Caco-2 (cell line): Measurements from ENCODE around the gene SCUBE1. TPM values are rescaled to one million over a fixed set of nuclear protein-coding genes. Genes with fewer than 3 reads are reported as not detected.

Experiments used
- BruUV-seq: library from RNA; stranded (reverse); fragments of 400-500 nt; replicated peaks from 2 replicates; lab custom pipeline; 2021; lab: Mats Ljungman, UMichigan
- CTCF ChIA-PET: fragments of 300-600 bp; sonication (Branson Sonifier 250); formaldehyde crosslinking; loops from one replicate; lab custom pipeline; 2022; ENCODE audit warnings: antibody characterized with exemption; lab: Charles Lee
- POLR2A ChIA-PET: fragments of 300-600 bp; sonication (Branson Sonifier 250); formaldehyde crosslinking; loops from one replicate; lab custom pipeline; 2022; ENCODE audit warnings: antibody characterized with exemption; lab: Charles Lee
- DNase-seq, 2 experiments: peaks; one replicate each; pipeline versions ENCODE4 v3.0.0 to v3.0.0-alpha.2; 2020 to 2022
- H3K27me3 ChIP-seq: replicated peaks from 2 replicates; pipeline ENCODE4 v1.6.0; 2011; ENCODE audit warnings: low read length; ENCODE audit not compliant: control insufficient read depth, insufficient read depth
- H3K36me3 ChIP-seq: 2 replicates; pipeline ENCODE4 v1.5.1; 2011; ENCODE audit warnings: low read length; ENCODE audit not compliant: control insufficient read depth, insufficient read depth
- H3K4me1 ChIP-seq: fragments of 250-450 bp; sonication (Bioruptor Pico); 2 replicates; pipeline ENCODE4 v1.5.1; 2020; ENCODE audit warnings: mild to moderate bottlenecking
- H3K4me3 ChIP-seq: 2 replicates; pipeline ENCODE4 v1.5.1; 2011; ENCODE audit warnings: low read depth, mild to moderate bottlenecking, control low read depth, low read length
- H3K9me3 ChIP-seq: fragments of 250-450 bp; sonication (Bioruptor Pico); 2 replicates; pipeline ENCODE4 v1.5.1; 2020; ENCODE audit warnings: mild to moderate bottlenecking, moderate library complexity
- H3K27ac Mint-ChIP-seq: one replicate; pipeline ENCODE4 v1.8.0; 2022; ENCODE audit warnings: mixed read lengths; ENCODE audit not compliant: unreplicated experiment
- H3K27me3 Mint-ChIP-seq: one replicate; pipeline ENCODE4 v1.8.0; 2022; ENCODE audit warnings: mixed read lengths; ENCODE audit not compliant: insufficient read depth, unreplicated experiment
- H3K36me3 Mint-ChIP-seq: one replicate; pipeline ENCODE4 v1.8.0; 2022; ENCODE audit warnings: mild to moderate bottlenecking, mixed read lengths; ENCODE audit not compliant: insufficient read depth, unreplicated experiment
- H3K4me1 Mint-ChIP-seq: one replicate; pipeline ENCODE4 v1.8.0; 2022; ENCODE audit warnings: low read depth, mixed read lengths; ENCODE audit not compliant: unreplicated experiment
- H3K4me3 Mint-ChIP-seq: one replicate; pipeline ENCODE4 v1.8.0; 2022; ENCODE audit warnings: mild to moderate bottlenecking, moderate library complexity, mixed read lengths; ENCODE audit not compliant: unreplicated experiment
- H3K9me3 Mint-ChIP-seq: one replicate; pipeline ENCODE4 v1.8.0; 2022; ENCODE audit warnings: mixed read lengths; ENCODE audit not compliant: unreplicated experiment
- CTCF ChIP-seq, 2 experiments: fragments of 200-600 bp in 1 of 2; IDR thresholded peaks; 1 replicate in 1 of 2; 2 replicates in 1 of 2; pipeline versions ENCODE4 v1.5.1 to v1.8.0; 2011 to 2022; ENCODE audit warnings: antibody characterized with exemption in 1 of 2, control low read depth in 1 of 2, inconsistent platforms in 1 of 2, low read depth in 1 of 2, low read length in 1 of 2, mild to moderate bottlenecking in 1 of 2, moderate library complexity in 1 of 2; ENCODE audit not compliant: insufficient read depth in 1 of 2, severe bottlenecking in 1 of 2, unreplicated experiment in 1 of 2
- intact Hi-C: fragments of 100-400 bp; cut with micrococcal nuclease; formaldehyde crosslinking; loops from one replicate; pipeline ENCODE4 v1.10.0; 2022; ENCODE audit not compliant: unreplicated experiment
- total RNA-seq: library from RNA; stranded (reverse); gene quantifications from 2 replicates; pipeline ENCODE4 v1.2.3, GENCODE V29; 2022

SCUBE1 gene
- total RNA-seq, 1 experiment from 2014 or later: not detected

DNA sequence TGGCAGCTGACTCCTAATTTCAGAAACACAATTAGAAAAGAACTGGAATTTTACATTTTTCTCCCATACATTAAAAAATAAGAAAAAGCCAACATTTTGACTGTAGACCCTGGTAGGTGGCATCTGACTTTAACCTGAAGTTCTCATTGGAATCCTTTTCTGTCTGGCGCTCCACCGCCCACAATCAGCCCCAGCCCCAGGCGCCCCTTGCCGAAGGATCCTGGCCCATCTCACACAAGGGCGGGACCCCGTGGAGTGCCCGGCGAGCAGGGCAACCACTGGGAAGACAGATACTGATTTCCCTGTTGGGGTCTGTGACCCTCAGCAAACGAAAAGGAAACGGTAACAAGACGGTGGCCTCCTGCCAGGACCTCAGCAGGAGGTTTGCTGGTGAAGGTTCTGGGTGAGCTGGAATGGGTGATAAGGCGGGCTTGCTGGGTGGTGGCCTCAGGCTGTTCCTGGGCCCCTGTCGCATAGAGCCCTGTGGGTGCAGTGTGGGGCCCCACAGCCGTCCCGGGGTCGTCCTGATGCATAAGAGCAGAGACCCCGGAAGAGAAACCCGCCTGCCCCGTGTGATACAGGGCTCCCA is 176.1 kb downstream of the SCUBE1 start:
- ChIA-PET POLR2A (no interaction called here), CTCF (no interaction called here)
- no peaks in the 10 kb centered on the region for H3K4me1 ChIP-seq
- Mint-ChIP-seq H3K36me3 (peaks cover 21% of the 10 kb centered on the region), H3K27me3 (no peaks in the 10 kb centered on the region), H3K4me3 (no peak overlapping the region), H3K27ac (no peak overlapping the region), H3K4me1 (no peaks in the 10 kb centered on the region), H3K9me3 (no peaks in the 10 kb centered on the region)
- no peak for TF ChIP-seq CTCF (IDR thresholded peaks at IDR 0.05; ENCODE audit: insufficient read depth in 1 of 2, low read depth in 1 of 2, low read length in 1 of 2, severe bottlenecking in 1 of 2, unreplicated experiment in 1 of 2)
- no peaks in the 10 kb centered on the region for H3K27me3 ChIP-seq
- no peaks in the 10 kb centered on the region for H3K9me3 ChIP-seq
- H3K4me3 ChIP-seq: no peak overlapping the region
- no peak for DNase-seq
- BruUV-seq: no TSS peak
- intact Hi-C loops: no loop called here
- H3K36me3 ChIP-seq: no peaks in the 10 kb centered on the region

DNA sequence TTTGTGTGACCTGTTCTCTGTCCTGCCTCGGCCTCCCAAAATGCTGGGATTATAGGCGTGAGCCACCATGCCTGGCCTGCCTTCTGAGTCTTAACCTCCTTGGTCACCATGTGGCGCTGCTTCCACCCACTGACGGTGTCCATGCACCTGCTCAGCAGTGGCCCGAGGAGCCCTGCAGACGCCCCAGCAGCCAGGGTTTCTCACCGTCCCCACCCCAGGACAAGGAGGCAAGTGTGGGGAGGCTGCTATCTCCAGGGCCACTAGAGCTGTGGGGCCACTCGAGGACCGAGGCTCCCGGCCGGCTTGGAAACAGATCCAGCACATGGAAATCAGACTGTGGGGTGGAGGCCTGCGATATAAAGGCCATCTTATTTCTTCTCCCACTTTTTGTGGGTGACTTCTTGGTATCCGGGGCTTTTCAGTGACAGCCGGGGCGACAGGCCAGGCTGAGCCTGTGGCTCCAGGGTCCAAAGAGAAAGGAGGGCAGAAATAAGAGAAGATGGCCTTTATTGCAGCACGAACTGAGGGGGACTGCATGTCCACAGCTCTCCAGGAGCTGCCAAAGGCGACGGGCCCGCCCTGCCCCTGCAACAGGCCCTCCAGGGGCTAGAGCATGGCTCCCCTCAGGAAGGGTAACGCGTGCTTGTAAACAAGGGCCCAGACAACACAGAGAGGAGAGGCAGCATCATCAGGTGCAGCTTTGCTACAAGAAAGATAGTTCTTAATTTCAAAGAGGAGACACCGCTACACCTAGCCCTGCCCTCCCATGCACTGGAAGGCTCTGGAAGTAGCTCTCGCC is 176.8 kb downstream of the SCUBE1 start:
- Histone ChIP-seq H3K4me3 (no peak overlapping the region), H3K9me3 (no peaks in the 10 kb centered on the region), H3K27me3 (no peaks in the 10 kb centered on the region), H3K4me1 (no peaks in the 10 kb centered on the region), H3K36me3 (no peaks in the 10 kb centered on the region)
- BruUV-seq: no TSS peak
- H3K4me1 Mint-ChIP-seq: no peaks in the 10 kb centered on the region
- no peak overlapping the region for H3K4me3 Mint-ChIP-seq
- no peaks in the 10 kb centered on the region for H3K9me3 Mint-ChIP-seq
- ChIA-PET POLR2A (no interaction called here), CTCF (no interaction called here)
- H3K27me3 Mint-ChIP-seq: no peaks in the 10 kb centered on the region
- DNase-seq: no peak
- intact Hi-C loops: no loop called here
- H3K36me3 Mint-ChIP-seq: peaks cover 21% of the 10 kb centered on the region
- H3K27ac Mint-ChIP-seq: no peak overlapping the region
- no peak for TF ChIP-seq CTCF (IDR thresholded peaks at IDR 0.05; ENCODE audit: insufficient read depth in 1 of 2, low read depth in 1 of 2, low read length in 1 of 2, severe bottlenecking in 1 of 2, unreplicated experiment in 1 of 2)

DNA sequence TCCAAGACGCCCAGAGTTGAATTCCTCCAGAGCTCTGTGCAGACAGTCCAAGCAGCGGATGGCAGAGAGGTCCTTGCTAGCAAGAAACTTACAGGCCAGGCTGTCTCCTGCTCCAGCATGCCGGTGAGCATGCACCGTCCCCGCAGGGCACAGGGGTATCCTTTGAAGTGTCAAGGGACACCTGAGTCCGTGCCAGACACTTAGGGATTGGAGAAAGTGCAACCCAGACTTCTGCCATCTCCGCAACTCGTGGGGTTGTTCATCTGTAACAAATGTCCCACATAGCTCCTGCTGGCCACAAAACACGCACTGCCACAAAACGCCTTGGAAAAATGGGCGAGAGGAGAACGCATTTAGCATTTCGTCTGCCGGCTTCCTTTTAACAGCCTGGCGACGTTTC is 178.5 kb downstream of the SCUBE1 start:
- peaks cover 21% of the 10 kb centered on the region for H3K36me3 Mint-ChIP-seq
- Histone ChIP-seq H3K4me3 (no peak overlapping the region), H3K36me3 (no peaks in the 10 kb centered on the region), H3K9me3 (no peaks in the 10 kb centered on the region), H3K4me1 (no peaks in the 10 kb centered on the region), H3K27me3 (no peaks in the 10 kb centered on the region)
- TF ChIP-seq CTCF (IDR thresholded peaks at IDR 0.05; ENCODE audit: insufficient read depth in 1 of 2, low read depth in 1 of 2, low read length in 1 of 2, severe bottlenecking in 1 of 2, unreplicated experiment in 1 of 2): no peak
- CTCF ChIA-PET: no interaction called here
- no peaks in the 10 kb centered on the region for H3K27me3 Mint-ChIP-seq
- no peak overlapping the region for H3K27ac Mint-ChIP-seq
- intact Hi-C loops: no loop called here
- no peak for DNase-seq
- no peaks in the 10 kb centered on the region for H3K9me3 Mint-ChIP-seq
- no peaks in the 10 kb centered on the region for H3K4me1 Mint-ChIP-seq
- no peak overlapping the region for H3K4me3 Mint-ChIP-seq
- POLR2A ChIA-PET: no interaction called here
- BruUV-seq: no TSS peak
